HL-60/S4 treated with retinoic acid at 250 ng/mL for 4 days and 3 days (cell line): ENCODE measurements around the gene EXD2.

Experiments
- in situ Hi-C: fragments of 300-500 bp; cut with MboI; formaldehyde crosslinking; loops from 2 replicates; pipeline ENCODE4 v1.7.0; 2022; ENCODE audit warnings: low sequenced_read_pairs

Gene EXD2

GRCh38 chr14:69247676-69248440, 56.6 kb downstream of the EXD2 start:
- in situ Hi-C loops, result no loop called here

- in situ Hi-C loops, result no loop called here
These were observed 58.3 kb downstream of the EXD2 start for GRCh38 chr14:69249603-69250002.

- in situ Hi-C loops, result no loop called here
These were observed 61.6 kb downstream of the EXD2 start for GRCh38 chr14:69252851-69253250.

- in situ Hi-C loops, result no loop called here
These were observed 67.8 kb downstream of the EXD2 start for GRCh38 chr14:69259168-69259526.

- in situ Hi-C loops, result no loop called here
These were observed 68.4 kb downstream of the EXD2 start, which contains the start of gene GALNT16 for GRCh38 chr14:69259527-69260189. TSS of gene GALNT16 (plus strand) at chr14:69260158. CDS start at chr14:69260291, 133 bp downstream.

GRCh38 chr14:69260190-69260860, 69.0 kb downstream of the EXD2 start:
- in situ Hi-C loops, result no loop called here

GRCh38 chr14:69260861-69261564, 69.7 kb downstream of the EXD2 start:
- in situ Hi-C loops, result no loop called here

GRCh38 chr14:69261761-69262331, 70.5 kb downstream of the EXD2 start:
- in situ Hi-C loops, result no loop called here

- in situ Hi-C loops, result no loop called here
These were observed 71.2 kb downstream of the EXD2 start for GRCh38 chr14:69262516-69262915.

GRCh38 chr14:69263364-69263763, 72.1 kb downstream of the EXD2 start:
- in situ Hi-C loops, result no loop called here

- in situ Hi-C loops, result no loop called here
These were observed 72.5 kb downstream of the EXD2 start for GRCh38 chr14:69263771-69264170.

GRCh38 chr14:69266572-69267345, 75.5 kb downstream of the EXD2 start:
- in situ Hi-C loops, result no loop called here

GRCh38 chr14:69267492-69267891, 76.2 kb downstream of the EXD2 start:
- in situ Hi-C loops, result no loop called here

- in situ Hi-C loops, result no loop called here
These were observed 76.9 kb downstream of the EXD2 start for GRCh38 chr14:69268223-69268622.

- in situ Hi-C loops, result no loop called here
These were observed 77.5 kb downstream of the EXD2 start for GRCh38 chr14:69268763-69269162.

GRCh38 chr14:69269381-69269780, 78.1 kb downstream of the EXD2 start:
- in situ Hi-C loops, result no loop called here

GRCh38 chr14:69270097-69270496, 78.8 kb downstream of the EXD2 start:
- in situ Hi-C loops, result no loop called here

GRCh38 chr14:69270795-69271708, 79.8 kb downstream of the EXD2 start:
- in situ Hi-C loops, result no loop called here

GRCh38 chr14:69274321-69274720, 83.0 kb downstream of the EXD2 start:
- in situ Hi-C loops, result no loop called here
